ENCODE data around the gene EI24. TPM values are rescaled to one million over a fixed set of nuclear protein-coding genes. Genes with fewer than 3 reads are reported as not detected.

EI24 gene
- 85.5 and 111 TPM in 2 replicates for total RNA-seq

GRCh38 chr11:125568970-125569914, at the start of gene EI24:
Gene EI24 (plus strand): TSS chr11:125569477. CDS start chr11:125572528, 3,051 bp downstream.

DNA sequence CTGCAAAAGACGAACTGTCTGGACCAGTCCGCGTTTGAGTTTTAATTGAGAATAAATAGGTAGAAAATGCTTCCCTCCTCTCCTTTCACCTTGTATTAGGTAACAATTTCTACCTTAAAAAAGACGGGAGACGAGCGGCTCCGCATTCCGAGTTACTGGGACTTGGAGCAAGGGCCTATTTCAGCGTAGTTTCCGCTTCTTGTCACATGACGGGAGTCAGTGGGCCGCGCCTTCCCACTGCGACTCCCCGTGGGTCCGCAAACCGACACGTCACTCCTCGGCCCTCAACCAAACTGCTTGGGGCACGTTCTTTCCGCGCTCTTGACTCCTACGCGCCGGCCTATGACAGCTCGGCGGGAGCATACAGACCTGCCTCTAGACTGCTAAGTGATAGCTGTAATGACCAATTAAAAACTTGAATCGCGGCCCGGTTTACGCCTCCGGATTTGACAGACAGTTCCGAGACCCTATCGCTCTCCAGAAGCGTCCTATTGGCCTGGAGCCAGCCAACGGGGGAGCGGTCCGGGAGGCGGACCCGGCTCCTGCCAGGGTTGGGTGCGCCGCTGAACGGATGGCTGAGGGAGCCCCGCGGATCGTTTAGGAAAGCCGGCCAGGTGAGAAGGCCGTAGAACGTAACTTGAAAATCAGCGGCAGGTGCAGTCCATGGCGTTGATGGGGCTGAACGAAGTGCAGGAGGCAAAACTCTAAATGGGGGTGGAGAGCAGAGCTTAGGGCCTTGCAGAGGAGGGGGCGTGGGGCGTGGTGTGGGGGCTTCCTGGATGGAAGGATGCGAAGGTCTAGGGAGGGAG, 23.2 kb downstream of the EI24 start, which contains the start of gene STT3A:
Gene STT3A (plus strand): TSS at position 548 of the 809 bp plus-strand sequence. CDS start 3,064 bp downstream, outside the sequence.

GRCh38 chr11:125624756-125625213, 55.5 kb downstream of the EI24 start, which contains the start of gene CHEK1:
Gene CHEK1 (plus strand): TSS chr11:125625163. CDS start chr11:125626769, 1,606 bp downstream.

Other genes with a start within 250 kb of the EI24 start
- 77.4 and 98.6 TPM in 2 replicates for gene FEZ1, start 73.2 kb upstream of the EI24 start, total RNA-seq
- 148 and 167 TPM in 2 replicates for gene STT3A, start 23.4 kb downstream of the EI24 start, total RNA-seq
- gene CHEK1, start 55.7 kb downstream of the EI24 start, total RNA-seq: 9.9 and 17.3 TPM in 2 replicates
- not detected in 2 replicates for gene ACRV1, start 111.4 kb downstream of the EI24 start, total RNA-seq
- not detected in 2 replicates for gene PATE1, start 176.8 kb downstream of the EI24 start, total RNA-seq
- not detected in 2 replicates for gene PATE2, start 209.4 kb downstream of the EI24 start, total RNA-seq
- not detected in 2 replicates for gene PATE3, start 218.7 kb downstream of the EI24 start, total RNA-seq

Data from pericardium fibroblast (primary cell).